ENCODE data around the gene ZMIZ1.

Gene ZMIZ1

GRCh38 chr10:79246209-79246581, 177.4 kb downstream of the ZMIZ1 start:
- peak; percentile 60 for DNase-seq (ENCODE audit: low spot score)

- DNase-seq (ENCODE audit: low spot score), result peak; percentile 66
Observed at GRCh38 chr10:79246606-79247275, 178.0 kb downstream of the ZMIZ1 start.

GRCh38 chr10:79247373-79248137, 178.8 kb downstream of the ZMIZ1 start:
- no peak for DNase-seq (ENCODE audit: low spot score)

GRCh38 chr10:79248341-79249185, 179.8 kb downstream of the ZMIZ1 start:
- no peak for DNase-seq (ENCODE audit: low spot score)

GRCh38 chr10:79249186-79250121, 180.7 kb downstream of the ZMIZ1 start:
- DNase-seq (ENCODE audit: low spot score), result no peak

- DNase-seq (ENCODE audit: low spot score), result no peak
Observed at GRCh38 chr10:79250259-79250658, 181.5 kb downstream of the ZMIZ1 start.

GRCh38 chr10:79252450-79252849, 183.7 kb downstream of the ZMIZ1 start:
- no peak for DNase-seq (ENCODE audit: low spot score)

- DNase-seq (ENCODE audit: low spot score), result no peak
Observed at GRCh38 chr10:79252971-79253370, 184.2 kb downstream of the ZMIZ1 start.

- no peak for DNase-seq (ENCODE audit: low spot score)
Observed at GRCh38 chr10:79253704-79254103, 184.9 kb downstream of the ZMIZ1 start.

- DNase-seq (ENCODE audit: low spot score), result no peak
Observed at GRCh38 chr10:79254333-79255006, 185.7 kb downstream of the ZMIZ1 start.

- DNase-seq (ENCODE audit: low spot score), result no peak
Observed at GRCh38 chr10:79255007-79255507, 186.3 kb downstream of the ZMIZ1 start.

- no peak for DNase-seq (ENCODE audit: low spot score)
Observed at GRCh38 chr10:79256264-79256806, 187.6 kb downstream of the ZMIZ1 start.

- no peak for DNase-seq (ENCODE audit: low spot score)
Observed at GRCh38 chr10:79258894-79259293, 190.1 kb downstream of the ZMIZ1 start.

GRCh38 chr10:79259834-79260233, 191.1 kb downstream of the ZMIZ1 start:
- DNase-seq (ENCODE audit: low spot score), result no peak

GRCh38 chr10:79260811-79261740, 192.3 kb downstream of the ZMIZ1 start:
- peak; percentile 60 for DNase-seq (ENCODE audit: low spot score)

GRCh38 chr10:79262131-79262530, 193.4 kb downstream of the ZMIZ1 start:
- DNase-seq (ENCODE audit: low spot score), result no peak

- DNase-seq (ENCODE audit: low spot score), result no peak
Observed at GRCh38 chr10:79262959-79263746, 194.4 kb downstream of the ZMIZ1 start.

- no peak for DNase-seq (ENCODE audit: low spot score)
Observed at GRCh38 chr10:79263939-79264338, 195.2 kb downstream of the ZMIZ1 start.

GRCh38 chr10:79264942-79265341, 196.2 kb downstream of the ZMIZ1 start:
- no peak for DNase-seq (ENCODE audit: low spot score)
